Esophagus muscularis mucosa (tissue), 4 donors: ENCODE data around the gene PRKN. TPM values are rescaled to one million over a fixed set of nuclear protein-coding genes. Genes with fewer than 3 reads are reported as not detected.

Source experiments
- DNase-seq: peaks from one replicate; pipeline ENCODE4 v3.0.0-alpha.2; 2017; ENCODE audit errors: extremely low spot score
- H3K27ac ChIP-seq, 4 donors: fragments of 200-600 bp; sonication (generic); replicated peaks in 1 of 4; 1 replicate in 3 of 4; 2 replicates in 1 of 4; pipeline ENCODE4 v1.5.1; 2016 to 2019; ENCODE audit warnings: mild to moderate bottlenecking in 1 of 4
- H3K27me3 ChIP-seq, 4 donors: fragments of 200-600 bp; sonication (generic); one replicate each; pipeline versions ENCODE4 v1.5.1 to v1.6.0; 2016 to 2019
- H3K36me3 ChIP-seq, 4 donors: fragments of 200-600 bp; sonication (generic); one replicate each; pipeline ENCODE4 v1.5.1; 2016 to 2019
- H3K4me1 ChIP-seq, 4 donors: fragments of 200-600 bp; sonication (generic); one replicate each; pipeline ENCODE4 v1.5.1; 2016 to 2019
- H3K4me3 ChIP-seq, 4 donors: fragments of 200-600 bp; sonication (generic); 1 replicate in 2 of 4; 2 replicates in 2 of 4; pipeline ENCODE4 v1.5.1; 2016 to 2019; ENCODE audit warnings: mild to moderate bottlenecking in 4 of 4, moderate library complexity in 1 of 4
- H3K9me3 ChIP-seq, 4 donors: fragments of 200-600 bp; sonication (generic); 1 replicate in 3 of 4; 2 replicates in 1 of 4; pipeline ENCODE4 v1.5.1; 2016 to 2019
- EP300 ChIP-seq: sonication (generic); formaldehyde crosslinking; IDR thresholded peaks from one replicate; pipeline ENCODE4 v1.6.1; 2017; ENCODE audit warnings: antibody characterized with exemption
- POLR2A ChIP-seq: fragments of 450-650 bp; IDR thresholded peaks from one replicate; pipeline ENCODE4 v1.6.1; 2017; ENCODE audit warnings: antibody characterized with exemption, moderate library complexity, mild to moderate bottlenecking, low read depth
- POLR2AphosphoS5 ChIP-seq, 2 donors: sonication (generic); formaldehyde crosslinking; IDR thresholded peaks; one replicate each; pipeline ENCODE4 v1.6.1; 2017; ENCODE audit warnings: antibody characterized with exemption in 2 of 2
- WGBS: methylation state at CpG from one replicate; pipeline ENCODE4 v1.1.5; 2018; 5-methylcytosine and 5-hydroxymethylcytosine counted together
- intact Hi-C: fragments of 100-400 bp; cut with DNase I; formaldehyde crosslinking; loops from one replicate; pipeline ENCODE4 v1.15.1; 2023
- total RNA-seq, 4 donors: library from RNA; depleted of rRNA; stranded (reverse); fragments of >200 nt; gene quantifications; one replicate each; pipeline versions ENCODE4 v1.1.0 to v1.2.1, GENCODE V29; 2016
- TF ChIP-seq, protein P1 (sequence below), 3 experiments: fragments of 200-600 bp in 2 of 3; fragments of 450-650 bp in 1 of 3; sonication (generic) in 2 of 3; IDR thresholded peaks; one replicate each; pipeline ENCODE4 v1.5.1; 2017 to 2019; ENCODE audit warnings: antibody characterized with exemption in 3 of 3, mild to moderate bottlenecking in 2 of 3, moderate library complexity in 1 of 3

PRKN gene
- total RNA-seq, 4 donors from 2014 or later, result 9.6 to 14.5 (median 10.8) TPM

DNA sequence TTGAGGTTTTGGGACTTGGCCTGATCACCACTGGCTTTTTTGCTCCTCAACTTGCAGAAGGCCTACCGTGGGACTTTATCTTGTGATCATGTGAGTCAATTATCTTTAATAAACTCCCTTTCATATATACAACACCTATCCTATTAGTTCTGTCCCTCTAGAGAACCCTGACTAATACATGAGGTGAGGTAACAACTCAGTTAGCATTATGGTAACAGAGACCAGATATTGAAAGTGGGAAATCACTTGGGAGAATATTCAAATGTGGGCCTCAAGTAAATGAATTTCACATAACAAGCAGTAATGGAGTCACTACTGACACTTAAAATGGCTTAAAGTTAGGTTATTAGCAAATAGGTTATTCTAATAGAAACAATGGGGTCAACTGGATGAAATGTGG lies 1015.6 kb downstream of the PRKN start:
- TF ChIP-seq POLR2A (no peak), POLR2AphosphoS5 (IDR thresholded peaks at IDR 0.05) (no peak), EP300 (no peak)
- TF ChIP-seq, protein P1, sequence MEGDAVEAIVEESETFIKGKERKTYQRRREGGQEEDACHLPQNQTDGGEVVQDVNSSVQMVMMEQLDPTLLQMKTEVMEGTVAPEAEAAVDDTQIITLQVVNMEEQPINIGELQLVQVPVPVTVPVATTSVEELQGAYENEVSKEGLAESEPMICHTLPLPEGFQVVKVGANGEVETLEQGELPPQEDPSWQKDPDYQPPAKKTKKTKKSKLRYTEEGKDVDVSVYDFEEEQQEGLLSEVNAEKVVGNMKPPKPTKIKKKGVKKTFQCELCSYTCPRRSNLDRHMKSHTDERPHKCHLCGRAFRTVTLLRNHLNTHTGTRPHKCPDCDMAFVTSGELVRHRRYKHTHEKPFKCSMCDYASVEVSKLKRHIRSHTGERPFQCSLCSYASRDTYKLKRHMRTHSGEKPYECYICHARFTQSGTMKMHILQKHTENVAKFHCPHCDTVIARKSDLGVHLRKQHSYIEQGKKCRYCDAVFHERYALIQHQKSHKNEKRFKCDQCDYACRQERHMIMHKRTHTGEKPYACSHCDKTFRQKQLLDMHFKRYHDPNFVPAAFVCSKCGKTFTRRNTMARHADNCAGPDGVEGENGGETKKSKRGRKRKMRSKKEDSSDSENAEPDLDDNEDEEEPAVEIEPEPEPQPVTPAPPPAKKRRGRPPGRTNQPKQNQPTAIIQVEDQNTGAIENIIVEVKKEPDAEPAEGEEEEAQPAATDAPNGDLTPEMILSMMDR (IDR thresholded peaks at IDR 0.05), result no peak
- Histone ChIP-seq H3K4me3 (no peak overlapping the region), H3K9me3 (no peaks in the 10 kb centered on the region), H3K27me3 (no peaks in the 10 kb centered on the region), H3K4me1 (no peaks in the 10 kb centered on the region), H3K27ac (no peak overlapping the region), H3K36me3 (no peaks in the 10 kb centered on the region)
- 95% methylated on average over 1 of the region's 1 CpG for WGBS
- intact Hi-C loops, result no loop called here
- no peak for DNase-seq

DNA sequence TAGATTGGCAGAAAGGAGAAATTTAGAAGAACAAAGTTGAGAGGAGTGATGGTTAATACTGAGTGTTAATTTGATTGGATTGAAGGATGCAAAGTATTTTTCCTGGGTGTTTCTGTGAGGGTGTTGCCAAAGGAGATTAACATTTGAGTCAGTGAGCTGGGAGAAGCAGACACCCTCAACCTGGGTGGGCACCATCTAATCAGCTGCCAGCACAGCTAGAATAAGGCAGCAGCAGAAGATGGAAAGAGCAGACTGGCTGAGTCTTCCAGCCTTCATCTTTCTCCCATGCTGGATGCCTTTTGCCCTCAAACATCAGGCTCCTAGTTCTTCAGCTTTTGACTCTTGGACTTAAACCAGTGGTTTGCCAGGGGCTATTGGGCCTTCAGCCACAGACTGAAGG lies 1016.1 kb downstream of the PRKN start:
- intact Hi-C loops, result no loop called here
- no peak for DNase-seq
- H3K27ac ChIP-seq, result no peak overlapping the region
- no peak overlapping the region for H3K4me3 ChIP-seq
- no peaks in the 10 kb centered on the region for H3K27me3 ChIP-seq
- TF ChIP-seq POLR2A (no peak), EP300 (no peak)
- no peaks in the 10 kb centered on the region for H3K4me1 ChIP-seq
- H3K36me3 ChIP-seq, result no peaks in the 10 kb centered on the region
- no peaks in the 10 kb centered on the region for H3K9me3 ChIP-seq

DNA sequence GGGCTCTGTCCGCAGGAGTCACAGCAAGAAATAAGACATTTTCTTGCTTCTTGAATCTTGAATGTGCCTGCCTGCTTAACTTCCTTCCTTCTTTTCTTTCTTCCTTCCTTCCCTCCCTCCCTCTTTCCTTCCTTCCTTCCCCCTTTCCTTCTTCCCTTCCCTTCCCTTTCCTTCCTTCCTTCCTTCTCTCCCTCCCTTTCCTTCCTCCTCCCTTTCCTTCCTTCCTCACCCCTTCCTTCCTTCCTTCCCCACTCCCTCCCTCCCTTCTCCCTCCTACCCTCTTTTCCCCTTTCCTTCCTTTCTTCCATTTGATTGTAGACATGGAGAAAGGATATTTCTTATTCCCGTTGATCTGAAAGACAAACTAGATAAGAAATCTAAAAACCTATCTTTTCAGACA lies 1016.9 kb downstream of the PRKN start:
- H3K4me1 ChIP-seq, result no peaks in the 10 kb centered on the region
- H3K36me3 ChIP-seq, result no peaks in the 10 kb centered on the region
- H3K27me3 ChIP-seq, result no peaks in the 10 kb centered on the region
- TF ChIP-seq POLR2A (no peak), EP300 (no peak), POLR2AphosphoS5 (IDR thresholded peaks at IDR 0.05) (no peak)
- TF ChIP-seq, protein P1 (IDR thresholded peaks at IDR 0.05), result no peak
- 88% methylated on average over 2 of the region's 2 CpGs for WGBS
- H3K4me3 ChIP-seq, result no peak overlapping the region
- intact Hi-C loops, result no loop called here
- no peak overlapping the region for H3K27ac ChIP-seq
- H3K9me3 ChIP-seq, result no peaks in the 10 kb centered on the region
- no peak for DNase-seq

DNA sequence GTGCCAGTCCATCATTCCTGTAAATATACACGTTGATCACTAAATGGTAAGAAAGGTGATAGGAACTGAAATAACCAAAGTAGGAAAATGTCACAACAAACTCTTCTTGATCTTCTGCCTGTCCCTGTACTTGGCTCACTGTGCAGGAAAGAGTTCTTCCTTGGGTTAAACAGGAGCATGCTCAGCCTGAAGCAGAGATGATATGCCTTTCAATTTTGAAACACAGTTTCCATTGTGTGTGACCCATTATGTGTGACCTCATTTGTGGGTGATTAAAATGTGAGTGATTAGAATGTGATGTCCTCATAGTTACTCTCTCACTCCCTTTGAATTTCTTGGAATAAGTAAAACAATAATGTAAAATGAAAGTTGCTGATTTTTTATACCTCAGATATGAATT lies 1026.5 kb downstream of the PRKN start:
- Histone ChIP-seq H3K4me3 (no peak overlapping the region), H3K36me3 (no peaks in the 10 kb centered on the region), H3K9me3 (no peaks in the 10 kb centered on the region), H3K27me3 (no peaks in the 10 kb centered on the region), H3K27ac (no peak overlapping the region), H3K4me1 (no peaks in the 10 kb centered on the region)
- no peak for DNase-seq
- intact Hi-C loops, result no loop called here
- TF ChIP-seq EP300 (no peak), POLR2A (no peak), POLR2AphosphoS5 (IDR thresholded peaks at IDR 0.05) (no peak)
- TF ChIP-seq, protein P1 (IDR thresholded peaks at IDR 0.05), result no peak
- WGBS, result 77% methylated on average over 1 of the region's 1 CpG

DNA sequence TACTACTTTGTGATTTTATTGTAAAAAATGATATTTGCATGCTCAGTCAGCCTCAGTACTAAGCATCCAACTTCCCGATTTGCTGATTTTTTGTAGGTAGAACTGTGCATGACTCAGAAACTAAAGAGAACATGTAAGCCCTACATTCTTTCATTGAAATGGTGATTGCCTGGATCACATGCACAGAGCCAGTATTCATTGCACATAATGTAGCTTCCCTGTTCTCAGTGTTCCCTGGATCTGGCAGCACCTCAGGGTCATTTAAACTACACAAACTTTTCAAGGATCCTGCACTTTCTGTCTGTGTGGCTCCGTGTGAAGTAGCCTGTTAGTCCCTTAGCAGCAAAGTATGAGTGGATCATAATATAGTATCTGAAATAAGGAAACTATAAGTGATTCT lies 1030.8 kb downstream of the PRKN start:
- H3K27me3 ChIP-seq, result no peaks in the 10 kb centered on the region
- H3K4me1 ChIP-seq, result no peaks in the 10 kb centered on the region
- no peak for DNase-seq
- intact Hi-C loops, result loop anchor here (5.0 kb wide), 1 partner anchor 300 kb away; no protein-coding TSS in a partner anchor
- H3K4me3 ChIP-seq, result no peak overlapping the region
- no peak for TF ChIP-seq POLR2A
- no peak for TF ChIP-seq POLR2AphosphoS5 (IDR thresholded peaks at IDR 0.05)
- TF ChIP-seq, protein P1 (IDR thresholded peaks at IDR 0.05), result no peak
- TF ChIP-seq EP300, result no peak
- 76% methylated on average over 2 of the region's 2 CpGs for WGBS
- H3K27ac ChIP-seq, result no peak overlapping the region
- H3K9me3 ChIP-seq, result no peaks in the 10 kb centered on the region
- no peaks in the 10 kb centered on the region for H3K36me3 ChIP-seq
